Measurements from ENCODE around the gene EAPP. TPM values are rescaled to one million over a fixed set of nuclear protein-coding genes. Genes with fewer than 3 reads are reported as not detected.
A peak's percentile ranks its signal among the peaks of the same experiment; 100 is the strongest.
"Not testable (repeated sequence)": the region's sequence is repeated elsewhere in the genome, so short reads cannot be mapped to it uniquely, and the experiment has no call there.

Gene EAPP
- total RNA-seq, 2 donors from 2014 or later = 51.5 to 59.7 TPM

DNA sequence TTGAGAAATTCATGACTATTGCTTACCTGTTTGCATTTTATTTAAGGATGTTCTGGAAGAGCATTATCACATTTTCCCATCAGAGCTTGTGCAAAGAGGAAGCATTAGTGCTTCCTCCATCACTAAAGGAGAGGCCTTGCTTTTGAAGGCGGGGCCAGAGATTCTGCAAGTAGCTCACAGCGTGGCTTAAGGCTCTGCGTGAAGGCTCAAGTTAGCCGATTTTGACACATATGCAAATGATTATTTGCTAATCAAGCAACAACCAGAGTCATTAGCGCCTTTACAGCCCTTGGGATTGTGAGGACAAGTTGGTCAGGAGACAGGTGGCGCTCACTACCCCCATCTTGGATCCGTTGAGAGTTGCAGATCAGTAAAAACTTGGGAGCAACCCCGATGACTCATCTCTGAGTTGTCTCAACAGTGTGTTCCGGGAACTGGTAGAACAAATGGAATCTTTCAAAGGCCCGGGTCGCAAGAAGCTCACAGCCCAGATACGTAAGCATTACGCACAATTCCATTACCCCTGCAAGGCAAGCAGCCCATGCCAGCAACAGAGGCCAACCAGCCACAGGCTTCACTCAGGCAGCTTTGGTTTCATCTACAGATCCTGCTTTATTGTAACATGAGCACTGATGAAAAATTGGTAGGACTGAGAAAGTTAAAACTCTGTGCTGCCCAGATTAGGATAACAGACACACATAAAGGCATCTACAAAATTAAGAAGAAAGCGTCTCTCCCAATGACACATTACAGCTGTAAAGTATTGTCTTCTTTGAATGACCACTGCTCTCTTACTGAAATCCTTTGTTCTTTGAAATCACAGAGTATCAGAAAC lies 42.6 kb downstream of the EAPP start:
- ATAC-seq = peak; percentile 74
- intact Hi-C loops (cut with DNase I, micrococcal nuclease) = no loop called here

DNA sequence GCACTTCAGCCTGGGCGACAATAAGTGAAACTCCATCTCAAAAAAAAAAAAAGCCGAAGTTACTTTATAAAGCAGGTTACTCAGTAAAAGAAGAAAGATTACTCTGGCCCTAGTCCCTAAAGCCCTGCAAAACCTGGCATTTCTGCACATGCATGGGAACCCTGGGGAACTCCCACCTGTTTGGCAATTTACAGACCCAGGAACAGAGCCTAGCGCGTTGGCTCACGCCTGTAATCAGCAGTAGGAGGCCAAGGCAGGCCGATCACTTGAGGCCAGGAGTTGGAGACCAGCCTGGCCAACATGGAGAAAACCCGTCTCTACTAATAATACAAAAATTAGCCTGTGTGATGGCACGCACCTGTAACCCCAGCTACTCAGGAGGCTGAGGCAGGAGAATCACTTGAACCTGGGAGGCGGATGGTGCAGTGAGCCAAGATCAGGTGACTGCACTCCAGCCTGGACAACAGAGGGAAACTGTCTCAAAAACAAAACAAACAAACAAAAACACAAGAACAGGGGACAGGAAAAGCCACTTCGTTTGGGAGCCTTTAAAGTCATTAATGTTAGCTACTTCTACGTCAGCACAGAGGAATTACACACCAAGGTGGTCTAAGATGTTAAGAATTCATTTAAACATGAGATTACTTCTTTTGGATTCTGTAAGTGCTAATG lies 43.4 kb downstream of the EAPP start:
- ATAC-seq (no peak), DNase-seq (no peak)
- intact Hi-C loops (cut with DNase I, micrococcal nuclease) = no loop called here

More for the DNA sequence above, 42.6 kb downstream of the EAPP start:
- DNase-seq = peak; percentile 55 to 85

DNA sequence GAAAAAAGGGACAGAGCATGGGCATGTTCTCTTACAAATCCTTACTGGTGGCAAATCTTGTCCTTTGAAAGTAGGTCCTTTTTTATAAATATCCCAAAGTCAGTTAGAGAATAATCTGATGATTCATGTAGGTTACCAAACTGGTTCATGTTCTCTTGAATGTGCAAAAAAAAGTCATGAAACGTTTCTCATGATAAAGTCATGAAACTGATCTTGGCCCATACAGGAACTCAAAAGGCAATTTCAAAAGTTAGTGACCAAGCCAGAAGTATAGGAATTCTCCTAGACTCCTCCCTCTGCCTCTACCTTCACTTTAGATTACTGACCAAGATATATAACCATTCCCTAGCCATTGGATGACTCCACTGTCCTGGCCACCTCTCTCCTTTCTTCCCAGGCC lies 50.2 kb downstream of the EAPP start:
- DNase-seq = no peak
- no peak for ATAC-seq
- intact Hi-C loops (cut with DNase I, micrococcal nuclease) = no loop called here

DNA sequence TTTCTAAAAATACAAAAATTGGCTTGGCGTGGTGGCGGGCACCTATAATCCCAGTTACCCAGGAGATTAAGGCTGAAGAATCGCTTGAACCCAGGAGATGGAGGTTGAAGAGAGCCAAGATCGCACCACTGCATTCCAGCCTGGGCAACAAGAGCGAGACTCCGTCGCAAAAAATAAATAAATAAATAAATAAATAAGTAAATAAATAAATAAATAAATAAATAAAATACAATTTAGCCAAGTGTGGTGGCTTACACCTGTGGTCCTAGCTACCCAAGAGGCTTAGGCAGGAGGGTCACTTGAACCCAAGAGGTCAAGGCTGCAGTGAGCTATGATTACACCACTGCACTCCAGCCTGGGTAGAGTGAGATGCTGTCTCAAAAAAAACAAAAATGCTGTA lies 51.0 kb downstream of the EAPP start:
- ATAC-seq (no peak), DNase-seq (no peak)
- intact Hi-C loops (cut with DNase I, micrococcal nuclease) = no loop called here

DNA sequence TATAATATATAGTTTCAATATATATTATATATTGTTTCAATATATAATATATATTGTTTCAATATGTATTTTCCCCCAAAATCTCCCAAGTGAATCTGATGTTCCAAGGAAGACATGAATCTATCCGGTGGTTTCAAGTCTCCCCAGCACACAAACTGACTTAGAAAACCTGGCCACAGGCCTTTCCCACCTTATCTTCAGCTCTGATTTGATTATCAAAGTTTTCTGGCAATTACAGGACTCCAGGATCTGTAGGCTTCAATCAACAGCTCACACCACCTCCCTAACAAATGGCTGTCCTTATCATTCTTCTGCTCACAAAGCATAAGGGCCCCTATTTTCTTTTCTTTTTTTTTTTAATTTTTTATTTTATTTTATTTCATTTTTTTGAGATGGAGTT lies 54.8 kb downstream of the EAPP start:
- ATAC-seq (no peak), DNase-seq (no peak)
- intact Hi-C loops (cut with DNase I, micrococcal nuclease) = no loop called here

DNA sequence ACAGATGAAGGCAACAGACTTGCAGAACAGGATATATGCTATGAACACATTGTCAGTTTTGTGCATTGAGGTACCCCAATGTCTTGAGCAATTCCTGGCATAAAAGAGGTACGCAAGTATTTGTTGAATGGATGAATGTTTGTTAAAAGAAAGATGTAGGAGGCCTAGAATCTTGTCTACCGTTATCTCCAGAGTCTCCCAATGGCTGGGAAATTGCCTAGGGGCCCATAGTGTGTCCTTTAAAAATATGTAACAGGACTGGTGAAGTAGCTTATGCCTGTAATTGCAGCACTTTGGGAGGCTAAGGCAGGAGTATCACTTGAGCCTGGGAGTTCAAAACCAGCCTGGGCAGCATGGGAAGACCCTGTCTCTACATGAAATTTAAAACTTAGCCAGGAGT lies 57.0 kb downstream of the EAPP start:
- no peak for DNase-seq
- ATAC-seq = no peak
- intact Hi-C loops (cut with DNase I, micrococcal nuclease) = no loop called here

DNA sequence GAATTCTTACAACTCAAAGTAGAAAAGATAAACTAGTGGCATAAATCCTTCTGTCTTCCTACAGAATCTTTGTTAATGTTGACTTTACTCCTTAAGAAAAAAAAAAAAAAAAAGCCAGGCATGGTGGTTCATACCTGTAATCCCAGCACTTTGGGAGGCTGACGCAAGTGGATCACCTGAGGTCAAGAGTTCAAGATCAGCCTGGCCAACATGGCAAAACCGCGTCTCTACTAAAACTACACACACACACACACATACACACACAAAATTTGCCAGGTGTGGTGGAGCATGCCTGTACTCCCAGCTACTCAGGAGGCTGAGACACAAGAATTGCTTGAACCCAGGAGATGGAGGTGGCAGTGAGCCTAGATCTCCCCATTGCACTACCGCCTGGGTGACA lies 59.8 kb downstream of the EAPP start:
- no peak for DNase-seq
- no peak for ATAC-seq
- intact Hi-C loops (cut with DNase I, micrococcal nuclease) = no loop called here

DNA sequence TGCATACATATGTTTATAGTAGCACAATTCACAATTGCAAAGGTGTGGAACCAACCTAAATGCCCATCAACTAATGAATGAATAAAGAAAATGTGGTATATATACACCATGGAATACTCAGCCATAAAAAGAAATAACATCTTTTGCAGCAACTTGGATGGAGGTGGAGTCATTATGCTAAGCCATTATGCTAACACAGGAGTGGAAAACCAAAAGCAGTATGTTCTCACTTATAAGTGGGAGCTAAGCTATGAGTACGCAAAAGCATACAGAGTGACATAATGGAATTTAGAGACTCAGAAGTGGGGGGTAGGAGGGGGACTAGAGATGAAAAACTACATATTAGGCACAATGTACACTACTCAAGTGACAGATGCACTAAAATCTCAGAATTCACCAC lies 61.2 kb downstream of the EAPP start:
- intact Hi-C loops (cut with DNase I, micrococcal nuclease) = no loop called here
- DNase-seq (no peak), ATAC-seq (no peak)

DNA sequence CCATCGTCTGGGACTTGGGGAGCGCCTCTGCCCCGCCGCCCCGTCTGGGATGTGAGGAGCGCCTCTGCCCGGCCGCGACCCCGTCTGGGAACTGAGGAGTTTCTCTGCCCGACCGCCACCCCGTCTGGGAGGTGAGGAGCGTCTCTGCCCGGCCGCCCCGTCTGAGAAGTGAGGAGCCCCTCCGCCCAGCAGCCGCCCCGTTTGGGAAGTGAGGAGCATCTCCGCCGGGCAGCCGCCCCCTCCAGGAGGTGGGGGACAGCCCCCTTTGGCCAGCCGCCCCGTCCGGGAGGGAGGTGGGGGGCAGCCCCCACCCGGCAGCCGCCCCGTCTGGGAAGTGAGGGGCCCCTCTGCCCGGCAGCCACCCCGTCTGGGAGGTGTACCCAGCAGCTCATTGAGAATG lies 63.5 kb downstream of the EAPP start:
- DNase-seq; ATAC-seq; intact Hi-C loops (cut with DNase I, micrococcal nuclease): not testable (repeated sequence)

DNA sequence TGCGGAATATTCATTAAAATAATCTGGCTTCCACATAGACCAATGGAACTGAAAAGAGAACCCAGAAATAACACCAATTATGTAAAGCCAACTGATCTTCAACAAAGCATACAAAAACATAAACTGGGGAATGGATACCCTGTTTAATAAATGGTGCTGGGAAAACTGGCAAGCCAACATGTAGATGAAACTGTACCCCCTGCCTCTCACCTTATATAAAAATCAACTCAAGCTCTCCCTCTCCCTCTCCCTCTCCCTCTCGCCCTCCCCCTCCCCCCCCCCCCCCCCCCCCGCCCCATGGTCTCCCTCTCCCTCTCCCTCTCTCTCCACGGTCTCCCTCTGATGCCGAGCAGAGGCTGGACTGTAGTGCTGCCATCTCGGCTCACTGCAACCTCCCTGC lies 64.3 kb downstream of the EAPP start:
- ATAC-seq (no peak), DNase-seq (no peak)
- intact Hi-C loops (cut with DNase I, micrococcal nuclease) = no loop called here

DNA sequence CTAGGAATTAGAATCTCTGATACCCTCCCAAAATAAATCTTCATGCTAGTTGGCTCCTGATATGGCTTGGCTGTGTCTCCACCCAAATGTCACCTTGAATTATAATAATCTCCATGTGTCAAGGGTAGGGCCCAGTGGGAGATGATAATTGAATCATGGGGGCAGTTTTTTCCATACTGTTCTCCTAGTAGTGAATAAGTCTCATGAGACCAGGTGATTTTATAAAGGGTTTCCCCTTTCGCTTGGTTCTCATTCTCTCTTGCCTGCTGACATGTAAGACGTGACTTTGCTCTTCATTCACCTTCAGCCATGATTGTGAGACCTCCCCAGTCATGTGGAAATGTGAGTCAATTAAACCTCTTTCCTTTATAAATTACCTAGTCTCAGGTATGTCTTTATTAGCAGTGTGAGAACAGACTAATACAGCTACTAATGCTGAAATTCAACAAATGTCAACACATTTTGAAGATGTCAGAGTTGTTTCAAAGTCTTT lies 65.3 kb downstream of the EAPP start:
- ATAC-seq (no peak), DNase-seq (no peak)
- intact Hi-C loops (cut with DNase I, micrococcal nuclease) = no loop called here

DNA sequence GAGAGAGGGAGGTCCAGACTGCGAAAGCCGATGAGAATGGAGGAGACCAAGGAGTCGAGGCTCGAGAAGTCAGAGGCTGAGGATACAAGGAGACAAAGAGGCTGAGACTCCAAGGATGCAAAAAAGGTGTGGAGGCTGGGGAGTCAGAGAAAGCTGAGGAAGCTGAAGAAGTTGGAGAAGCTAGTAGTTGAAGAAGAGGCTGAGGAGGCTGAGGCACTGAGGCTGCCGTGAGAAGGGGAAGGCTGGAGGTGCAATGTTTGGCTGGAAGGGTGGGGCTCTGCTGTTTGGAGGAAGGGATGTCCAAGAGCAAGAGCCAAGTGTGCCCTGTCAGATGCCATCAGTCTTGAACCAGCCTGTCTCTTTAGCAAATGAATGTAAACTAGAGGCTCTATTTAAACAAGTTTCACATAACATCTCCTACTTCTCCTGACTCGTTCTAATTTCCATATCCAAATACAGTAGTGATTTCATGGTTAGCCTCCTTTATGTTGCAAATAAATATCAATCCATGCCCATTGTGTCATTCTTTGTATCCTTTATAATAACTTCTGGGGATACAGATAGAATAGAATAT lies 66.7 kb downstream of the EAPP start:
- ATAC-seq = no peak
- intact Hi-C loops (cut with DNase I, micrococcal nuclease) = no loop called here
- DNase-seq = no peak

DNA sequence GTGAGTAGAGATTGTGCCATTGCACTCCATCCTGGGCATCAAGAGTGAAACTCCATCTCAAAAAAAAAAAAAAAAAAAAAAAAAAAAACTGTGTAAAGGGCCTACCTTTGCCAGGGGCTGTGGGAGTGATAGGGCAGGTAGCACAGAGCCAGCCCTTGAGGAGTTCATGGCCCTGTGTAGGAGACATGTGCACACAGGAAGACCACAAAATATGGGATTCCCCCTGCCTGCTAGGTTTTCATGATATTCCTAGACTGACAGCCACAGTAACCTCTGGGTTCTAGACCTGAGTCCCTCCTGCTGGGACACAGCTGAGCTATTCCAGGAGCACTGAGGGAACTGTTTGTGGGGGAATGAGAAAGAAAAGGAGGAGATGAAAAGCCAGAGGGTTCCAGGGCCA lies 69.2 kb downstream of the EAPP start:
- intact Hi-C loops (cut with DNase I, micrococcal nuclease) = no loop called here
- DNase-seq = no peak
- no peak for ATAC-seq

DNA sequence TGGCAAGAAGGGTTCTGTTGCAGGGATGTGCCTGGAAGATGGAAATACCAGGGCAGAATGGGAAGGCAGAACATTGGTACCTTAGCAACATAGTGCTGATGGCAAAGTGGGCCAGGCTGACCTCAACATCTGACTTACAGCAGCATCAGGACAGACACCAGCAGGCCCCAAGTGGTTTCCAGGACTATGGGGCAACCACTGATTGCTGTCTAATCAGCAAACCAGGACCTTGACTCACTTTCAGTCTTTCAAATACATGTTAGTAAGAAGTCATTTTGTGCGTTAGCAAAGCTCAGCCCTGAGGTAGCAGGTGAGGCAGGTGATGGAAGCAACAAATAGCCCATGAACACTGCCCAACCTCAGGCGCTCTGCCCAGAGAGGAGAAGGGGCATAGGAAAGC lies 72.8 kb downstream of the EAPP start:
- DNase-seq = no peak

More for the DNA sequence above, 72.8 kb downstream of the EAPP start:
- intact Hi-C loops (cut with DNase I, micrococcal nuclease) = no loop called here
- no peak for ATAC-seq

Other genes starting within 250 kb of the EAPP start
- gene SPTSSA, start 77.5 kb downstream of the EAPP start, total RNA-seq = 10 to 100 TPM; 47.4 to 59.1 TPM
- gene SNX6, start 90.4 kb upstream of the EAPP start, total RNA-seq = 10 to 100 TPM; 83.1 to 87.0 TPM
- 10 to 100 TPM in 1 of 2 donors, 1 to 10 TPM in 1; 5.2 to 27.0 TPM for gene CFL2, start 174.9 kb upstream of the EAPP start, total RNA-seq